Activated T-cell treated with anti-CD3 and anti-CD28 coated beads for 4 hours (primary cell): ENCODE results near the gene B4GALNT2.
"Not testable (repeated sequence)": the region's sequence is repeated elsewhere in the genome, so short reads cannot be mapped to it uniquely, and the experiment has no call there.

Experiments
- DNase-seq: peaks from one replicate; pipeline ENCODE4 v3.0.0-alpha.2; 2020

The B4GALNT2 gene, protein sequence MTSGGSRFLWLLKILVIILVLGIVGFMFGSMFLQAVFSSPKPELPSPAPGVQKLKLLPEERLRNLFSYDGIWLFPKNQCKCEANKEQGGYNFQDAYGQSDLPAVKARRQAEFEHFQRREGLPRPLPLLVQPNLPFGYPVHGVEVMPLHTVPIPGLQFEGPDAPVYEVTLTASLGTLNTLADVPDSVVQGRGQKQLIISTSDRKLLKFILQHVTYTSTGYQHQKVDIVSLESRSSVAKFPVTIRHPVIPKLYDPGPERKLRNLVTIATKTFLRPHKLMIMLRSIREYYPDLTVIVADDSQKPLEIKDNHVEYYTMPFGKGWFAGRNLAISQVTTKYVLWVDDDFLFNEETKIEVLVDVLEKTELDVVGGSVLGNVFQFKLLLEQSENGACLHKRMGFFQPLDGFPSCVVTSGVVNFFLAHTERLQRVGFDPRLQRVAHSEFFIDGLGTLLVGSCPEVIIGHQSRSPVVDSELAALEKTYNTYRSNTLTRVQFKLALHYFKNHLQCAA

GRCh38 chr17:49132699-49133364 is at the start of gene B4GALNT2:
Gene B4GALNT2, plus strand, starts transcription at chr17:49132769. Its CDS starts 24 bp downstream, at chr17:49132793.
- no peak for DNase-seq

GRCh38 chr17:49085046-49085445 is 47.5 kb upstream of the B4GALNT2 start:
- not testable (repeated sequence) for DNase-seq

DNA sequence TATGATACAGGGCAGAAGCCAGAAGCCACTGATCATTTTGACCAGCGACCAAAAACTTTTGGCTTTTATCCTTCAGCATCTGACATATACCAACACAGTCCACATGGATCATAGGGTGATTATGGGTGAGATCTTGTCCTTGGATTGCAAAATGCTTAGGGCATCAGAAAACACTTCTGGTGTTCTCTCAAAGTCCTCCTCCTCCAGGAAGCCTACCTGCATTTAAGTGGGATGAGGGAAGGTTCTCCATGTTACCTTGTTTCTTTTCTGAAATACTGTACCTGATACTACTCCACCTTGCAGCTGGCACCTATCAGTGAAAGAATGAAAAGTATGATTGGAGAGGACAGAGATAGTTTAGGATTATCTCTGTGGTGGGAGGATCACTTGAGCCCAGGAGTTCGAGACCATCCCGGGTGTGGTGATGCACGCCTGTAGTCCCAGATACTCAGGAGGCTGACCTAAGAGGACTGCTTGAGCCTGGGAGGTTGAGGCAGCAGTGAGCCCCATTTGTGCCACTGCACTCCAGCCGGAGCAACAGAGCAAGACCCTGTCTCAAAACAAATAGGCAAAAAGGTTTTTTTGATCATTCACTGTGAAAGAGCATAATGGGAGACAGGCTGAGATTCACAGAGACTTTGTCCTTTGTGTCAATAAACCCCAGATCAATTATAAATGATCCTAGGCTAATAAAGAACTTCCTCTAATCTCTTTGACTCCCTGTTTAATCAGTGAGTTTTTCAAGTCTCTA is 46.8 kb upstream of the B4GALNT2 start:
- no peak for DNase-seq

- no peak for DNase-seq
Observed at GRCh38 chr17:49086316-49086605, 46.3 kb upstream of the B4GALNT2 start.

DNA sequence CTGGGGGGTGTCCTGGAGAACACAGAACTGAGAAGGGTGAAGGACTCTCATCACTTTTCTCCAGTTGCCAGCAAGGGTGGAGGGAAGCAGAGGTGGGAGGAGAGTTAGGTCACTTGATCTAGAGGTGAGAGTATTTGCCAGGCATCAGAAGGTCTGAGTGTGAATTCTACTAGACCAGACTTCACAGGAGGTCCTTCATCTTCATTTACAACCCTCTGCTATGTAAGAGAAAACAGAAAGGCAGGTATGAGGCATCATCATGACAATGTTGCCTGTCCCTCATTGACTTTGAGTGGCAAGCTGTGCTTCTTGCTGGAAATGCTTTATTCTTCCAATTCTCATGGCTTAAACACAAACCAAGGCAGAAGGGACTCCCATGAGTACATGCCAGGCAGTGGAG is 45.9 kb upstream of the B4GALNT2 start:
- no peak for DNase-seq

GRCh38 chr17:49089094-49089493 is 43.5 kb upstream of the B4GALNT2 start:
- DNase-seq, result no peak

GRCh38 chr17:49090878-49091594 is 41.5 kb upstream of the B4GALNT2 start:
- no peak for DNase-seq

DNA sequence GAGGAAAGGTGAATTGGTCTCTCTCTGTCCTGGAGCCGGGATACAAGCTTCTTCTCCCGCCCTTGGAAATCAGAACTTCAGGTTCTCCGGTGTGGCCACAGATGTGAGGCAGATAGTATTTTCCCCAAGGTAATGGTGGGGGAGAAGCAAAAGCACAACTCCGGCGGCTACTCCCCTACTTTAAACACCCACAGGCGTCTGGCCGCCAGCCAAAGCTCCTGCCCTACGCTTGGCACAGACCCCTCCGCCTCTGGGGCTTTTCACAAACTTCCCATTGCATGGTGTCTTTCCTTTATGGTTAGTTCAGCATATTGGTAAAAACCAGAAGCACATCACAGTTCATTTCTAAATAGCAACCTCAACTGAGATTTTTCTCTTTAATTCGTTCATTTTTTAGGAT is 39.4 kb upstream of the B4GALNT2 start:
- DNase-seq, result no peak

DNA sequence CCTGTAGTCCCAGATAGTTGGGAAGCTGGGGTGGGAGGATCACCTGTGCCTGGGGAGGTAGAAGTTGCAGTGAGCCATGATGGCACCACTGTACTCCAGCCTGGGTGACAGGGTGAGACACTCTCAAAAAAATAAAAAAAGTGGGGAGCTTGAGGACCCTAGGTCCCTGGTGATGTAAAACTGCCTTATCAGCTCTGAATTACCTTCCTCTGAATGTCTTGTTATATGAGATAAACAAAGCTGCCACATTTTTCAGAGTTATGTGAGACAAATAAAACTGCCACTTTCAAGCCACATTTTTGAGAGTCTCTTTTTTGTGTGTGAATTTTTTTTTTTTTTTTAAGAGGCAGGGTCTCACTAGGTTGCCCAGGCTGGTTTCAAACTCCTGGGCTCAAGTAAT is 32.0 kb upstream of the B4GALNT2 start:
- DNase-seq, result no peak

DNA sequence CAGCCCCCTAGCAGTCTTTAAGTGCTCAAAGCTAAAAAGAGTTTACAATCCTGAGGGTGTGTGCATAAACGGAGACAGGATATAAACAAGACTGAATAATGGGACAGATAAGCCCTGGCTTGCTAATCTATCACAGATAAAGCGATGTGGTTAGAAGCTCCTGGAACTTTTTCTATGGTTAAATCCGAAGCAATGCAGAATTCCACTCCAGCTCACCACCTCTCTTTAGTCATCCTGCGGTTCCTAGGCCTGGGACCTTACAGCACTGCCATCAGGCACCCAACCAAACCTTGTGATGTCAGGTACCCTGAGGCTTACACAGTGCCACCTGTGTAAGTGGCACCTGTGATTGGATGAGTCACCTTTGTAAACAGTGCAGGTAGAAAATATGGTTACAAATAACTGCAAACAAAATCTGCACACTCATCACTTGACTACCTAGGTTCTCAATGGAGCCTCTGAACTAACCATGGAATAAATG is 31.5 kb upstream of the B4GALNT2 start:
- no peak for DNase-seq

DNA sequence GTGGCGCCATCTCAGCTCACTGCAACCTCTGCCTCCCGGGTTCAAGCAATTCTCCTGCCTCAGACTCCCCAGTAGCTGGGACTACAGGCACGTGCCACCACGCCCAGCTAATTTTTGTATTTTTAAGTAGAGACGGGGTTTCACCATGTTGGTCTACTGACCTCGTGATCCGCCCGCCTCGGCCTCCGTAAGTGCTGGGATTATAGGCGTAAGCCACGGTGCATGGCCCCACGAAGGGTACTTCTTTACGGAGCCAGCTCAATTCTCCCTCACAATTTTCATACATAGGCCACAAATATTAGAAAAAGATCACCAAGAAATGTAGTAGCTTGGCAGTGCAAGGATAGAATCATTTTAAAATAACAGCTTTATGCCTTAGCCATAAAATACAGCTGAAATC is 29.2 kb upstream of the B4GALNT2 start:
- DNase-seq, result not testable (repeated sequence)

DNA sequence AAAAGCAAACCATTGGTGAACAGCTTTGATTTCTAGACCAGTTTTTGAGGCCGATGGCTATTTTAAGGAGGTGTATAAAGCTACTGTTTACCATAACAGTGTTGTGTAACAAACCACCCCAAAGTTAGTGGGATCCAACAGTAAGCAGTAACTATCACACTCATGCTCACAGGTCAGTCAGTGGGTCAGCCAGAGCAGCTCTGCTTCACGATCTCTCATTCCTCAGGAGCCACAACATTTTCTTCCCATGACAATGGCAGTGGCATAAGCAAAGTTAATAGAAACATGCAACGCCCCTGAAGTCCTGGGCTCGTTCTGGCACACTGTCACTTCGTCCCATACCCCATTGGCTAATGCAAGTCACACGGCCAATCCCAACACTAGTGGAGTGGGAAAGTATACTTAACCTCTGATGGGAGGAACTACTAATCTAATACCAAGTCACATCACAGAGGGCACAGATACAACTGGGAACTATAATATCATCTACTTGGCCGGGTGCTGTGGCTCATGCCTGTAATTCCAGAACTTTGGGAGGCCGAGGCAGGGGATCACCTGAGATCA is 28.0 kb upstream of the B4GALNT2 start:
- DNase-seq, result no peak

- no peak for DNase-seq
Observed at GRCh38 chr17:49106321-49107210, 26.0 kb upstream of the B4GALNT2 start.

GRCh38 chr17:49107211-49107557 is 25.4 kb upstream of the B4GALNT2 start:
- no peak for DNase-seq

DNA sequence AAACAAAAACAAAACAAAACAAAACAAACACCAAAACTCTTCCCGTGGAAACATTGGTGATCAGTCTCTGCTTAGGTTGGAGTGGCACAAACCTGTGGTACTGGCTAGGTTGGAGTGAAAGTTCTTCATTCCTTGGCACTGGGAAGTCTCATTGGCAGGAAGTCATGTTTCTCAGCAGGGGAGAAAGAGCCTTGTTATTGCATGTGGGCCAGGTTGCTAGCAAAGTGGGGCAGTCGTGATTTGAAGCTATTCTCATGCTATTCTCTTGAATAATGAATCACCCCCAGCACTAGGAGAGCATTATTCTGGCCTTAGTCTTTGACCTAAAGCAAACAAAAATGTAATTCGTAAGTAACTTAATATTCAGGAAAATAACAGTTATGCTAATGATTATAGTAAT is 24.3 kb upstream of the B4GALNT2 start:
- DNase-seq, result no peak

GRCh38 chr17:49110509-49110908 is 22.1 kb upstream of the B4GALNT2 start:
- no peak for DNase-seq

DNA sequence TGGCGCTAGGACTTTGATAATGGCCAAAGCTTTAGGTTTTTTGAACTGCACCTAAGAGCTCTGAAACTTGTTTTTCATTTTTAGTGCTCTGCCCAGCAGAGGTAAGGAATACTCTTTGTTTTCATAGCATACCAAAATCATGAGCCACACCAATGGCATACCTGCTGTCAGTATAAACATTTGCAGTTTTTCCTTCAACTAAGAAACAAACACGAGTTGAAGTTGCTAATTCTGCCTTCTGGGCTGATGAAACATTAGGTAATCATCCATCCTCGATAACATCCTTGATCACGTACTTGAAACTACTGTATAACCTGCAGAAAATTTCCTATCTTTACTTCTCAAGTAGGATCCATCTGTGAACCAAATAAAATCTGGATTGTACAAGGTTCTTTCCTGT is 20.6 kb upstream of the B4GALNT2 start:
- no peak for DNase-seq

- no peak for DNase-seq
Observed at GRCh38 chr17:49112936-49113335, 19.6 kb upstream of the B4GALNT2 start.

DNA sequence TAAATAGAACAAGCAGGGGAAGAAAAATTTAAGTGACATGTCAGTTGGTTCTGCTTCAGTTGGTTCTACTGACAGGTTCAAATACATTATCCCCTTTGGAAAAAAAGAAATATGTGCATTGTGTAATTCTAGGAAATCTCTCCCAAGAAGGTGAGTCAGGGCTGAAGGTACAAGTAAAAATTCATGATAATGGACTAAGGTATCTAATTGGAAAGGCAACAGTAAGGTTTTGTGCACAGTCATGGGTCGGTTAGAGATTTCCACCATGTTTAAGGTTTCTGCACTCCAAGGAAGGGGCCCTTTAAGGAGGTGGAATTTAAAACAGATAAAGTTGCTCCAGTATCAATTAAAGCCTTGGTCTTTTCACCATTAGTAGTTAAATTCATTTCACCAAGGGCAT is 17.9 kb upstream of the B4GALNT2 start:
- DNase-seq, result no peak

- no peak for DNase-seq
Observed at GRCh38 chr17:49117587-49118230, 14.9 kb upstream of the B4GALNT2 start.

DNA sequence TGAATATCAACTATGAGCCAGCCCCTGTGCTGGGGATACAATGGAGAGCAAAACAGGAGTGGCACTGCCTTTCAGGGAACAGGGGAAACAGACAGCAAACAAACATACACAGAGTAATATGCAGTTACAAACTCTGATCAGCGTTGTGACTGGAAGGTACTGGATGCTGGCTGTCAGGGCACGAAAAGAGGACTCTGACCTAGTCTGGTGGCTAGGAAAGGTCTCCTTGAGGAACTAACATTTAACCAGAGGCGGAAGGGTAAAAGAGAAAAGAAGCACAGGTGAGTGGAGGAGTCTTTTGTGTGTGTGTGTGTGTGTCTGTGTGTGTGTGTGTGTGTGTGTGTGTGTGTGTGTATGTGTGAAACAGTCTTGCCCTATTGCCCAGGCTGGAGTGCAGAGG is 12.4 kb upstream of the B4GALNT2 start:
- no peak for DNase-seq
